Naive B cell (primary cell): ENCODE measurements around the gene SCUBE1. TPM values are rescaled to one million over a fixed set of nuclear protein-coding genes. Genes with fewer than 3 reads are reported as not detected.

Experiments used
- ATAC-seq, 2 donors: fragments of 150-1000 bp; cut with Tn5 transposase; 2 replicates each; pipeline ENCODE4 v1.10.0; 2021; ENCODE audit warnings: low read depth in 2 of 2, mild to moderate bottlenecking in 2 of 2, moderate library complexity in 2 of 2
- DNase-seq: peaks from one replicate; pipeline ENCODE4 v3.0.0; 2022
- H3K27ac Mint-ChIP-seq, 6 donors: one replicate each; pipeline ENCODE4 v1.8.0; 2020 to 2022; ENCODE audit warnings: mild to moderate bottlenecking in 6 of 6, mixed read lengths in 6 of 6, moderate library complexity in 5 of 6, inconsistent platforms in 2 of 6
- H3K27me3 Mint-ChIP-seq, 3 donors: one replicate each; pipeline ENCODE4 v1.8.0; 2021 to 2022; ENCODE audit warnings: mixed read lengths in 3 of 3, mild to moderate bottlenecking in 1 of 3
- H3K36me3 Mint-ChIP-seq, 2 donors: one replicate each; pipeline ENCODE4 v1.8.0; 2020 to 2022; ENCODE audit warnings: mixed read lengths in 2 of 2, inconsistent platforms in 1 of 2, mild to moderate bottlenecking in 1 of 2
- H3K4me1 Mint-ChIP-seq, 3 donors: one replicate each; pipeline ENCODE4 v1.8.0; 2020 to 2022; ENCODE audit warnings: mixed read lengths in 3 of 3, inconsistent platforms in 1 of 3, mild to moderate bottlenecking in 1 of 3, moderate library complexity in 1 of 3
- H3K4me3 Mint-ChIP-seq, 8 donors: one replicate each; pipeline ENCODE4 v1.8.0; 2020 to 2022; ENCODE audit warnings: mild to moderate bottlenecking in 8 of 8, mixed read lengths in 8 of 8, moderate library complexity in 8 of 8, inconsistent platforms in 2 of 8
- H3K9me3 Mint-ChIP-seq, 7 donors: one replicate each; pipeline ENCODE4 v1.8.0; 2020 to 2022; ENCODE audit warnings: mixed read lengths in 7 of 7, mild to moderate bottlenecking in 5 of 7, inconsistent platforms in 2 of 7, moderate library complexity in 1 of 7
- polyA plus RNA-seq, 6 donors: library from polyadenylated mRNA; unstranded; fragments of 300-500 nt; fragmentation: Illumina TruSeq; gene quantifications; one replicate each; pipeline ENCODE4 v1.2.3, GENCODE V29; 2021; ENCODE audit warnings: low read depth in 6 of 6

Gene SCUBE1
- polyA plus RNA-seq, 6 donors from 2014 or later: not detected

GRCh38 chr22:43222987-43223386, 120.2 kb downstream of the SCUBE1 start:
- no peak overlapping the region for H3K4me3 Mint-ChIP-seq
- DNase-seq: no peak
- peaks cover 4 to 36% (median 26%) of the 10 kb centered on the region in 3 donors for H3K27me3 Mint-ChIP-seq
- H3K9me3 Mint-ChIP-seq: no peaks in the 10 kb centered on the region
- no peak for ATAC-seq
- H3K27ac Mint-ChIP-seq: no peak overlapping the region
- peaks cover 0 to 4% (median 0%) of the 10 kb centered on the region in 3 donors for H3K4me1 Mint-ChIP-seq
- H3K36me3 Mint-ChIP-seq: no peaks in the 10 kb centered on the region

GRCh38 chr22:43222262-43222661, 120.9 kb downstream of the SCUBE1 start:
- peaks cover 4 to 43% (median 32%) of the 10 kb centered on the region in 3 donors for H3K27me3 Mint-ChIP-seq
- peaks cover 0 to 4% (median 0%) of the 10 kb centered on the region in 3 donors for H3K4me1 Mint-ChIP-seq
- DNase-seq (no peak), ATAC-seq (no peak)
- H3K9me3 Mint-ChIP-seq: no peaks in the 10 kb centered on the region
- H3K4me3 Mint-ChIP-seq: no peak overlapping the region
- no peak overlapping the region for H3K27ac Mint-ChIP-seq
- no peaks in the 10 kb centered on the region for H3K36me3 Mint-ChIP-seq

GRCh38 chr22:43220625-43221380, 122.4 kb downstream of the SCUBE1 start:
- Mint-ChIP-seq H3K27me3 (peaks cover 4 to 38% (median 30%) of the 10 kb centered on the region in 3 donors), H3K4me1 (peaks cover 0 to under 1% (median 0%) of the 10 kb centered on the region in 3 donors), H3K36me3 (no peaks in the 10 kb centered on the region), H3K9me3 (no peaks in the 10 kb centered on the region), H3K4me3 (no peak overlapping the region), H3K27ac (peak overlapping the region in 1 of 6 donors; percentile 9)
- ATAC-seq: no peak
- DNase-seq: no peak

GRCh38 chr22:43218786-43219185, 124.4 kb downstream of the SCUBE1 start:
- peak overlapping the region in 1 of 6 donors; percentile 52 for H3K27ac Mint-ChIP-seq
- H3K4me3 Mint-ChIP-seq: no peak overlapping the region
- H3K9me3 Mint-ChIP-seq: no peaks in the 10 kb centered on the region
- peaks cover 4 to 39% (median 30%) of the 10 kb centered on the region in 3 donors for H3K27me3 Mint-ChIP-seq
- no peaks in the 10 kb centered on the region for H3K36me3 Mint-ChIP-seq
- DNase-seq (no peak), ATAC-seq (no peak)
- H3K4me1 Mint-ChIP-seq: no peaks in the 10 kb centered on the region

GRCh38 chr22:43217285-43218030, 125.7 kb downstream of the SCUBE1 start:
- no peak for DNase-seq
- H3K4me3 Mint-ChIP-seq: no peak overlapping the region
- no peaks in the 10 kb centered on the region for H3K36me3 Mint-ChIP-seq
- no peaks in the 10 kb centered on the region for H3K9me3 Mint-ChIP-seq
- peak overlapping the region in 1 of 6 donors; percentile 4 for H3K27ac Mint-ChIP-seq
- no peak for ATAC-seq
- no peaks in the 10 kb centered on the region for H3K4me1 Mint-ChIP-seq
- peaks cover 4 to 39% (median 28%) of the 10 kb centered on the region in 3 donors for H3K27me3 Mint-ChIP-seq

GRCh38 chr22:43216738-43217137, 126.4 kb downstream of the SCUBE1 start:
- H3K27me3 Mint-ChIP-seq: peaks cover 4 to 43% (median 28%) of the 10 kb centered on the region in 3 donors
- H3K4me3 Mint-ChIP-seq: no peak overlapping the region
- no peaks in the 10 kb centered on the region for H3K36me3 Mint-ChIP-seq
- no peaks in the 10 kb centered on the region for H3K4me1 Mint-ChIP-seq
- H3K27ac Mint-ChIP-seq: no peak overlapping the region
- H3K9me3 Mint-ChIP-seq: no peaks in the 10 kb centered on the region
- ATAC-seq (no peak), DNase-seq (no peak)

GRCh38 chr22:43213962-43214361, 129.2 kb downstream of the SCUBE1 start:
- H3K36me3 Mint-ChIP-seq: no peaks in the 10 kb centered on the region
- peaks cover 0 to 38% (median 18%) of the 10 kb centered on the region in 3 donors for H3K27me3 Mint-ChIP-seq
- no peak for ATAC-seq
- no peak for DNase-seq
- H3K9me3 Mint-ChIP-seq: no peaks in the 10 kb centered on the region
- no peak overlapping the region for H3K27ac Mint-ChIP-seq
- H3K4me3 Mint-ChIP-seq: no peak overlapping the region
- H3K4me1 Mint-ChIP-seq: no peaks in the 10 kb centered on the region

- ATAC-seq: no peak
- H3K27me3 Mint-ChIP-seq: peaks cover 3 to 30% (median 20%) of the 10 kb centered on the region in 3 donors
- no peaks in the 10 kb centered on the region for H3K9me3 Mint-ChIP-seq
- no peaks in the 10 kb centered on the region for H3K4me1 Mint-ChIP-seq
- H3K27ac Mint-ChIP-seq: no peak overlapping the region
- no peak overlapping the region for H3K4me3 Mint-ChIP-seq
- H3K36me3 Mint-ChIP-seq: no peaks in the 10 kb centered on the region
- no peak for DNase-seq
Observed at GRCh38 chr22:43213051-43213450, 130.1 kb downstream of the SCUBE1 start.

GRCh38 chr22:43212434-43212952, 130.7 kb downstream of the SCUBE1 start:
- no peaks in the 10 kb centered on the region for H3K9me3 Mint-ChIP-seq

GRCh38 chr22:43211941-43212433, 131.2 kb downstream of the SCUBE1 start:
- no peak overlapping the region for H3K27ac Mint-ChIP-seq
- DNase-seq (no peak), ATAC-seq (no peak)
- H3K4me3 Mint-ChIP-seq: no peak overlapping the region
- H3K9me3 Mint-ChIP-seq: no peaks in the 10 kb centered on the region
- no peaks in the 10 kb centered on the region for H3K4me1 Mint-ChIP-seq
- H3K27me3 Mint-ChIP-seq: peaks cover 3 to 27% (median 19%) of the 10 kb centered on the region in 3 donors
- H3K36me3 Mint-ChIP-seq: no peaks in the 10 kb centered on the region

More at GRCh38 chr22:43212434-43212952, 130.7 kb downstream of the SCUBE1 start:
- Mint-ChIP-seq H3K27ac (no peak overlapping the region), H3K27me3 (peaks cover 3 to 30% (median 20%) of the 10 kb centered on the region in 3 donors), H3K4me1 (no peaks in the 10 kb centered on the region), H3K36me3 (no peaks in the 10 kb centered on the region), H3K4me3 (no peak overlapping the region)
- DNase-seq (no peak), ATAC-seq (no peak)

- Mint-ChIP-seq H3K4me1 (peaks cover 5 to 8% (median 7%) of the 10 kb centered on the region in 3 donors), H3K9me3 (no peaks in the 10 kb centered on the region), H3K27ac (no peak overlapping the region), H3K36me3 (no peaks in the 10 kb centered on the region), H3K27me3 (peaks cover 3 to 26% (median 19%) of the 10 kb centered on the region in 3 donors), H3K4me3 (no peak overlapping the region)
- DNase-seq (no peak), ATAC-seq (no peak)
Observed at GRCh38 chr22:43210631-43211515, 132.3 kb downstream of the SCUBE1 start.

- Mint-ChIP-seq H3K27me3 (peaks cover 3 to 20% (median 19%) of the 10 kb centered on the region in 3 donors), H3K4me3 (no peak overlapping the region), H3K36me3 (no peaks in the 10 kb centered on the region), H3K9me3 (no peaks in the 10 kb centered on the region), H3K27ac (no peak overlapping the region), H3K4me1 (peaks cover 7 to 12% (median 7%) of the 10 kb centered on the region in 3 donors)
- ATAC-seq: no peak
- DNase-seq: no peak
Observed at GRCh38 chr22:43209971-43210370, 133.2 kb downstream of the SCUBE1 start.

GRCh38 chr22:43209523-43209890, 133.7 kb downstream of the SCUBE1 start:
- Mint-ChIP-seq H3K4me1 (peaks cover 7 to 12% (median 7%) of the 10 kb centered on the region in 3 donors), H3K36me3 (no peaks in the 10 kb centered on the region), H3K27ac (peak overlapping the region in 1 of 6 donors; percentile 9), H3K9me3 (no peaks in the 10 kb centered on the region), H3K4me3 (no peak overlapping the region), H3K27me3 (peaks cover 3 to 19% (median 16%) of the 10 kb centered on the region in 3 donors)
- ATAC-seq: no peak
- no peak for DNase-seq
